HEK293 (cell line): Measurements from ENCODE around the gene FZD7.

Experiments
- ELK4 ChIP-seq: IDR thresholded peaks from 2 replicates; pipeline ENCODE4 v1.6.1; 2011; ENCODE audit warnings: mild to moderate bottlenecking, low read depth, low read length, borderline replicate concordance
- FEZF1 ChIP-seq: fragments of 450-650 bp; formaldehyde crosslinking; IDR thresholded peaks from 2 replicates; pipeline ENCODE4 v1.5.1; 2016; ENCODE audit warnings: missing biosample characterization, missing genetic modification characterization
- KLF16 ChIP-seq: fragments of 450-650 bp; formaldehyde crosslinking; IDR thresholded peaks from 2 replicates; pipeline ENCODE4 v1.5.1; 2017; ENCODE audit warnings: missing biosample characterization, missing genetic modification characterization
- MYNN ChIP-seq: fragments of 450-650 bp; formaldehyde crosslinking; IDR thresholded peaks from 2 replicates; pipeline ENCODE4 v1.5.1; 2016; ENCODE audit warnings: missing biosample characterization, missing genetic modification characterization, borderline replicate concordance
- SETDB1 ChIP-seq: IDR thresholded peaks from one replicate; pipeline ENCODE4 v1.6.1; 2017; ENCODE audit warnings: mild to moderate bottlenecking, low read length, moderate library complexity, mixed read lengths; ENCODE audit not compliant: insufficient read length
- YY1 ChIP-seq: fragments of 450-650 bp; formaldehyde crosslinking; IDR thresholded peaks from 2 replicates; pipeline ENCODE4 v1.5.1; 2018; ENCODE audit warnings: missing biosample characterization, missing genetic modification characterization
- ZBTB7A ChIP-seq: fragments of 450-650 bp; formaldehyde crosslinking; IDR thresholded peaks from 2 replicates; pipeline ENCODE4 v1.5.1; 2016; ENCODE audit warnings: low read depth, missing biosample characterization, missing genetic modification characterization
- ZNF146 ChIP-seq: fragments of 450-650 bp; formaldehyde crosslinking; IDR thresholded peaks from 2 replicates; pipeline ENCODE4 v1.5.1; 2016; ENCODE audit warnings: missing biosample characterization, missing genetic modification characterization
- ZNF239 ChIP-seq: fragments of 450-650 bp; formaldehyde crosslinking; IDR thresholded peaks from 2 replicates; pipeline ENCODE4 v1.5.1; 2016; ENCODE audit warnings: missing biosample characterization, missing genetic modification characterization
- ZNF24 ChIP-seq: fragments of 450-650 bp; formaldehyde crosslinking; IDR thresholded peaks from 2 replicates; pipeline ENCODE4 v1.5.1; 2016; ENCODE audit warnings: missing biosample characterization, missing genetic modification characterization
- ZNF248 ChIP-seq: fragments of 450-650 bp; formaldehyde crosslinking; IDR thresholded peaks from 2 replicates; pipeline ENCODE4 v1.5.1; 2017; ENCODE audit warnings: missing biosample characterization, missing genetic modification characterization
- ZNF274 ChIP-seq, 2 experiments: fragments of 200-500 bp in 1 of 2; fragments of 450-650 bp in 1 of 2; sonication (Bioruptor generic) in 1 of 2; formaldehyde crosslinking in 1 of 2; IDR thresholded peaks; 2 replicates each; pipeline versions ENCODE4 v1.5.1 to v1.6.1; 2014 to 2016; ENCODE audit warnings: borderline replicate concordance in 1 of 2, inconsistent platforms in 1 of 2, low read length in 1 of 2, missing biosample characterization in 1 of 2, missing genetic modification characterization in 1 of 2
- ZNF777 ChIP-seq: fragments of 450-650 bp; formaldehyde crosslinking; IDR thresholded peaks from 2 replicates; pipeline ENCODE4 v1.5.1; 2017; ENCODE audit warnings: missing biosample characterization, missing genetic modification characterization, borderline replicate concordance
- TF ChIP-seq, protein P1 (sequence below): fragments of 450-650 bp; formaldehyde crosslinking; IDR thresholded peaks from 2 replicates; pipeline ENCODE4 v1.5.1; 2016; ENCODE audit warnings: missing biosample characterization, missing genetic modification characterization

- TF ChIP-seq KLF16 (tag by site-specific recombination) (no peak), ZNF239 (tag by site-specific recombination) (no peak), ZNF777 (tag by site-specific recombination) (no peak), ZNF24 (tag by site-specific recombination) (no peak), ZNF274 (IDR thresholded peaks at IDR 0.05; ENCODE audit: low read length) (no peak), ZNF274 (tag by site-specific recombination; IDR thresholded peaks at IDR 0.05; ENCODE audit: borderline replicate concordance) (no peak), YY1 (tag by site-specific recombination) (no peak), ZNF146 (tag by site-specific recombination) (no peak), SETDB1 (no peak), ZNF248 (tag by site-specific recombination) (no peak), MYNN (tag by site-specific recombination) (no peak), FEZF1 (tag by site-specific recombination) (no peak), ZBTB7A (tag by site-specific recombination) (no peak), ELK4 (no peak)
- TF ChIP-seq, protein P1, sequence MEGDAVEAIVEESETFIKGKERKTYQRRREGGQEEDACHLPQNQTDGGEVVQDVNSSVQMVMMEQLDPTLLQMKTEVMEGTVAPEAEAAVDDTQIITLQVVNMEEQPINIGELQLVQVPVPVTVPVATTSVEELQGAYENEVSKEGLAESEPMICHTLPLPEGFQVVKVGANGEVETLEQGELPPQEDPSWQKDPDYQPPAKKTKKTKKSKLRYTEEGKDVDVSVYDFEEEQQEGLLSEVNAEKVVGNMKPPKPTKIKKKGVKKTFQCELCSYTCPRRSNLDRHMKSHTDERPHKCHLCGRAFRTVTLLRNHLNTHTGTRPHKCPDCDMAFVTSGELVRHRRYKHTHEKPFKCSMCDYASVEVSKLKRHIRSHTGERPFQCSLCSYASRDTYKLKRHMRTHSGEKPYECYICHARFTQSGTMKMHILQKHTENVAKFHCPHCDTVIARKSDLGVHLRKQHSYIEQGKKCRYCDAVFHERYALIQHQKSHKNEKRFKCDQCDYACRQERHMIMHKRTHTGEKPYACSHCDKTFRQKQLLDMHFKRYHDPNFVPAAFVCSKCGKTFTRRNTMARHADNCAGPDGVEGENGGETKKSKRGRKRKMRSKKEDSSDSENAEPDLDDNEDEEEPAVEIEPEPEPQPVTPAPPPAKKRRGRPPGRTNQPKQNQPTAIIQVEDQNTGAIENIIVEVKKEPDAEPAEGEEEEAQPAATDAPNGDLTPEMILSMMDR = no peak
Observed at GRCh38 chr2:202067589-202067988, 33.9 kb downstream of the FZD7 start.
